GM23338 (cell line): ENCODE measurements around the gene ADGRG2. TPM values are rescaled to one million over a fixed set of nuclear protein-coding genes. Genes with fewer than 3 reads are reported as not detected.
A peak's percentile ranks its signal among the peaks of the same experiment; 100 is the strongest.

Experiments used
- ATAC-seq: fragments of 200-7000 bp; cut with Tn5 transposase; 3 replicates; pipeline ENCODE4 v1.9.1; 2020
- DNase-seq: peaks from one replicate; pipeline ENCODE4 v3.0.0-alpha.2; 2015; ENCODE audit warnings: low spot score
- H2AFZ ChIP-seq: fragments of 200-600 bp; sonication (generic); 2 replicates; pipeline ENCODE4 v1.8.0; 2016; ENCODE audit warnings: antibody characterized with exemption, mild to moderate bottlenecking, moderate library complexity
- H3F3A ChIP-seq: fragments of 200-600 bp; sonication (generic); replicated peaks from 2 replicates; pipeline ENCODE4 v1.8.0; 2017; ENCODE audit warnings: antibody characterized with exemption, mixed run types, low read depth
- H3K27ac ChIP-seq: fragments of 200-600 bp; sonication (generic); 2 replicates; pipeline ENCODE4 v1.6.1; 2016; ENCODE audit warnings: low read depth
- H3K27me3 ChIP-seq: fragments of 200-600 bp; sonication (generic); 2 replicates; pipeline ENCODE4 v1.8.0; 2016; ENCODE audit warnings: mild to moderate bottlenecking, mixed run types, moderate library complexity; ENCODE audit not compliant: insufficient read depth
- H3K36me3 ChIP-seq: fragments of 200-600 bp; sonication (generic); 2 replicates; pipeline ENCODE4 v1.8.0; 2016; ENCODE audit warnings: mild to moderate bottlenecking; ENCODE audit not compliant: insufficient read depth
- H3K4me1 ChIP-seq: fragments of 200-600 bp; sonication (generic); 2 replicates; pipeline ENCODE4 v1.8.0; 2016; ENCODE audit warnings: mild to moderate bottlenecking, moderate library complexity; ENCODE audit not compliant: insufficient read depth
- H3K4me2 ChIP-seq: fragments of 200-600 bp; sonication (generic); 2 replicates; pipeline ENCODE4 v1.7.1; 2017; ENCODE audit warnings: mixed run types
- H3K4me3 ChIP-seq: fragments of 200-600 bp; sonication (generic); 2 replicates; pipeline ENCODE4 v1.6.1; 2016; ENCODE audit warnings: mixed run types
- H3K79me2 ChIP-seq: fragments of 200-600 bp; sonication (generic); replicated peaks from 2 replicates; pipeline ENCODE4 v1.8.0; 2017; ENCODE audit warnings: mild to moderate bottlenecking; ENCODE audit not compliant: insufficient read depth
- H3K9me2 ChIP-seq: fragments of 200-600 bp; sonication (generic); 2 replicates; pipeline ENCODE4 v1.8.0; 2017; ENCODE audit not compliant: insufficient read depth
- H4K20me1 ChIP-seq: fragments of 200-600 bp; sonication (generic); replicated peaks from 2 replicates; pipeline ENCODE4 v1.8.0; 2017; ENCODE audit warnings: mild to moderate bottlenecking; ENCODE audit not compliant: insufficient read depth
- H3K27ac Mint-ChIP-seq: 2 replicates; pipeline ENCODE4 v1.8.0; 2020; ENCODE audit warnings: inconsistent platforms, mild to moderate bottlenecking, moderate library complexity, mixed read lengths
- H3K27me3 Mint-ChIP-seq: 3 replicates; pipeline ENCODE4 v1.8.0; 2022; ENCODE audit warnings: low read depth, mild to moderate bottlenecking, moderate library complexity, mixed read lengths, inconsistent platforms; ENCODE audit not compliant: insufficient read depth, poor library complexity
- H3K36me3 Mint-ChIP-seq: 3 replicates; pipeline ENCODE4 v1.8.0; 2021; ENCODE audit warnings: low read depth, mild to moderate bottlenecking, inconsistent platforms, moderate library complexity, mixed read lengths
- H3K4me1 Mint-ChIP-seq: 3 replicates; pipeline ENCODE4 v1.8.0; 2020; ENCODE audit warnings: mild to moderate bottlenecking, inconsistent platforms, mixed read lengths
- H3K4me3 Mint-ChIP-seq: 3 replicates; pipeline ENCODE4 v1.8.0; 2021; ENCODE audit warnings: moderate library complexity, mild to moderate bottlenecking, inconsistent platforms, mixed read lengths
- H3K9me3 Mint-ChIP-seq: 3 replicates; pipeline ENCODE4 v1.8.0; 2020; ENCODE audit warnings: moderate library complexity, mild to moderate bottlenecking, inconsistent platforms, mixed read lengths
- CREB1 ChIP-seq: fragments of 250-450 bp; sonication (Bioruptor Pico); IDR thresholded peaks from 2 replicates; pipeline ENCODE4 v1.5.0; 2020; ENCODE audit warnings: low read depth, mild to moderate bottlenecking, moderate library complexity
- CTCF ChIP-seq, 2 experiments: fragments of 200-600 bp in 1 of 2; sonication (generic) in 1 of 2; conservative IDR thresholded peaks; 2 replicates each; pipeline versions ENCODE4 v1.5.1 to v1.6.1; 2016 to 2017; ENCODE audit warnings: antibody characterized with exemption in 2 of 2, low read depth in 2 of 2, mild to moderate bottlenecking in 2 of 2, moderate library complexity in 1 of 2
- ETS1 ChIP-seq: IDR thresholded peaks from 2 replicates; pipeline ENCODE4 v1.6.1; 2016; ENCODE audit warnings: antibody characterized with exemption
- EZH2 ChIP-seq: fragments of 200-600 bp; sonication (generic); IDR thresholded peaks from one replicate; pipeline ENCODE4 v1.8.0; 2017; ENCODE audit warnings: antibody characterized with exemption, mild to moderate bottlenecking, low read depth; ENCODE audit not compliant: unreplicated experiment
- EZH2phosphoT487 ChIP-seq: fragments of 200-600 bp; sonication (generic); IDR thresholded peaks from one replicate; pipeline ENCODE4 v1.8.1; 2018; ENCODE audit warnings: antibody characterized with exemption; ENCODE audit not compliant: unreplicated experiment
- JUNB ChIP-seq: IDR thresholded peaks from one replicate; pipeline ENCODE4 v1.6.1; 2016; ENCODE audit warnings: antibody characterized with exemption; ENCODE audit not compliant: unreplicated experiment
- ZNF114 ChIP-seq: fragments of 250-450 bp; sonication (Bioruptor Pico); IDR thresholded peaks from 2 replicates; pipeline ENCODE4 v1.5.0; 2020; ENCODE audit warnings: mild to moderate bottlenecking, moderate library complexity
- ZNF331 ChIP-seq: fragments of 250-450 bp; sonication (Bioruptor Pico); IDR thresholded peaks from 2 replicates; pipeline ENCODE4 v1.5.0; 2020; ENCODE audit warnings: low read depth, mild to moderate bottlenecking, moderate library complexity
- ZNF462 ChIP-seq: fragments of 250-450 bp; sonication (Bioruptor Pico); IDR thresholded peaks from 2 replicates; pipeline ENCODE4 v1.5.0; 2020; ENCODE audit warnings: mild to moderate bottlenecking, moderate library complexity
- polyA plus RNA-seq: library from polyadenylated mRNA; unstranded; fragments of >200 nt; fragmentation: Nextera tagmentation; extraction: Ambion mirVana; gene quantifications from 2 replicates; pipeline ENCODE4 v1.2.1, GENCODE V29; 2016
- total RNA-seq: library from RNA; depleted of rRNA; stranded (reverse); fragments of >200 nt; shearing (Covaris generic); gene quantifications from 2 replicates; pipeline ENCODE4 v1.2.3, GENCODE V29; 2014

ADGRG2 gene
- total and polyA plus RNA-seq, 2 experiments from 2014 or later = 4.0 to 10.8 TPM

GRCh38 chrX:18951032-18951431, 171.2 kb downstream of the ADGRG2 start:
- H3K79me2 ChIP-seq = no peaks in the 10 kb centered on the region
- no peaks in the 10 kb centered on the region for H4K20me1 ChIP-seq
- Mint-ChIP-seq H3K27me3 (peaks cover 2% of the 10 kb centered on the region), H3K9me3 (no peaks in the 10 kb centered on the region), H3K36me3 (peaks cover 25% of the 10 kb centered on the region), H3K27ac (no peak overlapping the region), H3K4me3 (no peak overlapping the region), H3K4me1 (0 out of 3 replicates have a peak, but pooled peaks cover 2% of the 10 kb centered on the region)
- H3K27me3 ChIP-seq = no peaks in the 10 kb centered on the region
- H3K9me2 ChIP-seq = no peaks in the 10 kb centered on the region
- H2AFZ ChIP-seq = no peak overlapping the region
- no peaks in the 10 kb centered on the region for H3K36me3 ChIP-seq
- no peak overlapping the region for H3K4me2 ChIP-seq
- no peaks in the 10 kb centered on the region for H3K4me1 ChIP-seq
- no peak overlapping the region for H3K4me3 ChIP-seq
- TF ChIP-seq ZNF114 (CRISPR knock-in tag) (no peak), CTCF (conservative IDR thresholded peaks at IDR 0.05; ENCODE audit: low read depth in 2 of 2) (peak in 1 of 2 experiments; percentile 55; a peak in 3 of 4 replicates), EZH2phosphoT487 (no peak)
- DNase-seq = peak; percentile 4
- peak; percentile 63 for ATAC-seq
- no peak overlapping the region for H3K27ac ChIP-seq
- H3F3A ChIP-seq = no peaks in the 10 kb centered on the region

GRCh38 chrX:18949944-18950301, 172.3 kb downstream of the ADGRG2 start:
- H3K4me2 ChIP-seq = no peak overlapping the region
- no peak for DNase-seq
- no peaks in the 10 kb centered on the region for H3K9me3 Mint-ChIP-seq
- TF ChIP-seq ZNF462 (no peak), EZH2phosphoT487 (no peak), ZNF114 (CRISPR knock-in tag) (no peak), ZNF331 (CRISPR knock-in tag) (no peak), EZH2 (no peak), CREB1 (CRISPR knock-in tag) (no peak), JUNB (no peak), ETS1 (no peak)

More at GRCh38 chrX:18949944-18950301, 172.3 kb downstream of the ADGRG2 start:
- Mint-ChIP-seq H3K4me1 (0 out of 3 replicates have a peak, but pooled peaks cover 2% of the 10 kb centered on the region), H3K27ac (no peak overlapping the region), H3K36me3 (peaks cover 25% of the 10 kb centered on the region), H3K4me3 (no peak overlapping the region), H3K27me3 (peaks cover 2% of the 10 kb centered on the region)
- Histone ChIP-seq H3F3A (no peaks in the 10 kb centered on the region), H3K27me3 (no peaks in the 10 kb centered on the region), H3K36me3 (no peaks in the 10 kb centered on the region), H3K4me3 (no peak overlapping the region), H3K79me2 (no peaks in the 10 kb centered on the region), H4K20me1 (no peaks in the 10 kb centered on the region), H3K9me2 (no peaks in the 10 kb centered on the region), H3K27ac (no peak overlapping the region), H3K4me1 (no peaks in the 10 kb centered on the region), H2AFZ (no peak overlapping the region)
- ATAC-seq = no peak
